ENCODE data around the gene RGL1.

GRCh38 chr1:183892351-183892793, 87.5 kb downstream of the RGL1 start:
- TF ChIP-seq CTCF (IDR thresholded peaks at IDR 0.05; ENCODE audit: low read depth, low read length, poor library complexity, severe bottlenecking), result no peak
- no peak for TF ChIP-seq EZH2phosphoT487 (IDR thresholded peaks at IDR 0.05; ENCODE audit: borderline replicate concordance, low read length)

All from DOHH2 (cell line).